B cell (primary cell): ENCODE measurements around the gene BCL2L15.

Experiments
- CTCF ChIP-seq: fragments of 200-600 bp; IDR thresholded peaks from one replicate; pipeline ENCODE4 v1.8.0; 2022; ENCODE audit warnings: antibody characterized with exemption, mild to moderate bottlenecking
- EZH2 ChIP-seq: IDR thresholded peaks from 2 replicates; pipeline ENCODE4 v1.6.1; 2012; ENCODE audit warnings: borderline replicate concordance, low read depth, mild to moderate bottlenecking, moderate library complexity, low read length; ENCODE audit not compliant: insufficient read depth, poor library complexity, severe bottlenecking

- no peak for TF ChIP-seq CTCF
- TF ChIP-seq EZH2: no peak
These were observed 18.8 kb downstream of the BCL2L15 start for GRCh38 chr1:113868387-113869083.
